GM21423 (cell line): ENCODE results near the gene MEF2C.

Experiments used
- ATAC-seq: cut with Tn5 transposase; IDR thresholded peaks from one replicate; pipeline ENCODE4 v1.9.1; 2021; ENCODE audit warnings: mild to moderate bottlenecking, moderate library complexity; ENCODE audit not compliant: unreplicated experiment

Gene MEF2C

DNA sequence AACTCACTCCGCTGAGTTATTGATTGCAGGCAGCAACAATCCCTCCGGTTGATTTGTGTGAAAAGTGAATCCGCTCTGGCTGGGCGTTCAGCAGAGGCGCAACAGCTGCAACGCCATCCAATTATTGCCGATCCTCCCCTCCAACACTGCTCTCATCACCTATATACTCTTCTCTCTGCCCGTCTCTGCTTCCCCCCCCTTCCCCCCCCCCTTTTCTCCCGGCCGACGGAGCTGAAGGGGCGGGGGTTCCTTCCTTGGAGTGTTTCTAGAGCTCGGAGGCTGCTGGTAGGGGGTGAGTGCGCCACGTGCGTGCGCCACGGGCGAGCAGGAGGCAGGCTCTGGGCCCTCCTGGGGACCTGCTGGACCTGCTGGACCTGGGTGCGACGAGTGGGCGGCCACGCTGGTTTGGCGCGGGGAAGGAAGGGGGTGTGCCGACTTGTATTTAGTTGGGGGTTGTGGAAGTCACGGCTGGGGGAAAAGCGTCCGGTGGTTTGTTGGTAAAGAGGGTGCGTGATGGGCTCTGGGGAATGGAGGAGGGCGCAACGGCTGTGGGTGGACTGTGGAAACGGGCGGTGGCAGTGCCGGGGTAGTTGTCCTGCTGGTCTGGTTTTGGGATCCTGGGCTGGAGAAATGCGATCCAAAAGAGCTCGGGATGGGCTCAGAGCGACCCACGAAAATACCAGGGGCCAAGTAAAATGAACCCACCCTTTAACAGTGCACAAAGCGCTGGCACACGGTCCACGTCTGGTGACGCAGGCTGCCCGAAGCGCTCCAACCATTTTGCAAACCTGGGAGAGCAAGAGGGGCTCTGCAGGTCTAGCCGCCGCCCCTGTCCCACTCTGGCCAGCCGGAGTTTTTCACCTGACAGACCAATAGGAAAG, 6.4 kb upstream of the MEF2C start:
- ATAC-seq: peak; percentile 26

DNA sequence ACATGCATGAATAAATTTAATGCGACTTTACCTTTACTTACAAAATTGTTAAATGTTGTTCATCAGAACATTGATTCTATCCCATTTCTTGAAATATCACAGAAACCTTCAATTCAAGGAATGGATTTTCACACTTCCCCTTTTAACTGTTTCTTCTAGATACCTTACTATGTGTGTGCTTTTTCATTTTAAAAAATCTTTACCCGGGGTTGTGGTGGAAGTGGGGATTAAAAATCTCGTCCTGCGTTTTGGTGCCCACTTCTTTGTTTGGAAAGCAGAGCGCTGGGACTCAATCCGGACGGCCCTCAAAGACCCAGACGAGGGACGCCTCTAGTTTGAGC, 5.8 kb upstream of the MEF2C start:
- no peak for ATAC-seq

DNA sequence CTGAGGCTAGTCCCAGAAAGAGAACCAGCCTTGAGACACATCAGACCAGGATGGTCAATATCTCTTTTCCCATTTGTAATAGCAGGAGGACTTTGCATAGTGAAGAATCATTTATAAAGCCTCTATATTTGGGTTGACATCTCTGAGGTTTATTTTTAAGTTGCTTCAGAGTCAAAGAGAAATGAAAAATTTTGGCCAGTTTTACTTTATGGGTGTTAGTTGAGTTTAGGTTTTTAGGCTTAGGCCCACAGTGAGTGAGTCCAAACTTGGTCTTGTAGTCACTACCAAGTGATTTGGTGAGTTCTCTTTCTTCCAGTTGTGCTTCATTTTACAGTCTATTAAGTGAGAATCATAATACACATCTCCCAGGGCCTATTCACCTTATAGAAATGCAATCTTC, 5.3 kb upstream of the MEF2C start:
- no peak for ATAC-seq

DNA sequence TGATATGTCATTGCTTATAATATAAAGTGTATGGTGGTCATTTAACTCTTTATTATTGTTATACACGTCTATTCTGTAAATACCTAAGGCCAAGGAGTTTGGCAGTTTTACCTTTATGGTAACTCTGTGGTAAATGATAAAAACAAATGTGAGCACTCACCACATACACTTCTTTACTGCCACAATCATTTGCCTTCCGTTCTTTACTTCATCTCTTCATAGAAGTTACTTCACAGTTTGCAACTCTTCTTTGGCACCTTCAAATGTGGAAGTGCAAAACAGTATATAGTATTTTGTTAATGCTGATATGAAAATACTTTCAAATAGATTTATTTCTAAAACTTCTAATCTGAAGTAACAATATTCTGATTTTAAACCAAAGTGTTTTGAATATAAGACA, 4.4 kb upstream of the MEF2C start:
- ATAC-seq: no peak

DNA sequence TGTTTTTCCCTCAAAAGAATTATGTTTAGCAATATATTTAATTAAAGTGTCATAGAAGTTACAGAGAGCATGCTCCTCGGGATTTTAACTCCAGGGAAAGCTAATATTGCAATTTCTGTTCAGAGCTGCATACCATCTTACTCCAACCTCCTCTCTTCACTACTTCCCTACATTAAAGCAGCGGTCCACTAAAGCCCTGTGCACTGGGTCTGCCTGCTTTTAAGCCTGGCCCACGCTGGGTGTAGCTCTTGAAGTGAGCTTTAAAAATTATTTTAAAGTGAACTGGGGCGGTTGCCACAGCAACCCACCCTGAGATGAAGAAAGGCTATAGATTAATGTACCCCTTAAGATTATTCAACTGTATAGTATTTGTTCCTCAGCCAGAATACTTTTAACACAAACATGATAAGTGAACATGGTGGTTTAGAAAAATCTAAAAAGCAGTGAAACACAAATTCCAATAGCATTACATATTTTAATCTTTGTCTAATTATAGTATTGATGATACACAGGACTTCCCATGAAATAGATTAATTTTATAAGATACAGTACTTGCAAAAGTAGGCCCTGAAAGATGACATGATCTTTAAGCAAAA, 3.9 kb upstream of the MEF2C start:
- no peak for ATAC-seq

DNA sequence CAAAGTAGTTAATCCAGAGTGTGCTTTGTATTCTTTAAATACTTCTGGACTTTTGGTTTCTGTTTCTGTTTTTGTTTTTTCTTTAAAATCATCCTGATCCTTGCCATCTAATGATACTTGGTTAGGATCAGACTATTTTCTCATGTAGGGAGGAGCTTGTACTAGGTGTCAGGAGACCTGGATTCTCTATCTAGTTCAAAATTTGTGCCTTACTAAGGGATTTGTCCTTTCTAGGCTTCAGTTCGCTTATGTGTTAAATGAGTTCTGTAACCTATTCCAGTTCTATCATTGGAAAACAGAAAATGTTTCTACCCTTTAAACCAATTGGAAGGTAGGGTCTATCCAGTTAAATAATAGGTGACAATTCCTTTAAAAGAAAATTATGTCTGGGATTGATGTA, 3.3 kb upstream of the MEF2C start:
- ATAC-seq: no peak

DNA sequence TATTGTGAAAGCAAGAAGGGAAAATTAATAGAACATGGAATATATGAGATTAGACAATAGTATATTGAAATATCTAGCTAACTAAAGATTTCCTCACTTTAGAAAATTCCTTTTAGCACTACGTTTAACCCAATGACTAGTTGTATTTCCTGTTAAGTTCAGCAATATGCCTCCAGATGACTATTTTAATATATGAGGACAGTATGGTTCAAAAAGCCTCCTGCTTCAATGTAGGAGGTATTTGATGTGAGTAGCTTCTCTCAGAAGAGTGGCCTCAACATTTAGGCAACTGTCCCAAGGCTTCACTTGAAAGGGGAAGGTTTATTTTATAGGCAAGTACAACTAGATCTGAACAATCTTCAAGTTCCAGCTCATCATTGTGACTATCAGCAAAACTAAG, 2.0 kb upstream of the MEF2C start:
- ATAC-seq: no peak

DNA sequence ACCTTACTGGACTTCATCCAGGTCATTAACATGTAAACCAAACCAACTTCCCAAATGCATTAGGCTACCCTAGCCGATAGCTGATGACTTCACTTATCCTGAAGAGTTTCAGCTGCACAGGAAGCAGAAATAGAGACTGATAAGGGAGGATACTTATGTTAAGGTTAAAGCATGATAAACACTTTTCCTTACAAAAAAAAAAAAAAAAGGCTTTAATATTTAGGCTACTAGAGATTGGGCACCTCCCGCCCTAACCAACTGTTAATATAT, 1.6 kb upstream of the MEF2C start:
- no peak for ATAC-seq

DNA sequence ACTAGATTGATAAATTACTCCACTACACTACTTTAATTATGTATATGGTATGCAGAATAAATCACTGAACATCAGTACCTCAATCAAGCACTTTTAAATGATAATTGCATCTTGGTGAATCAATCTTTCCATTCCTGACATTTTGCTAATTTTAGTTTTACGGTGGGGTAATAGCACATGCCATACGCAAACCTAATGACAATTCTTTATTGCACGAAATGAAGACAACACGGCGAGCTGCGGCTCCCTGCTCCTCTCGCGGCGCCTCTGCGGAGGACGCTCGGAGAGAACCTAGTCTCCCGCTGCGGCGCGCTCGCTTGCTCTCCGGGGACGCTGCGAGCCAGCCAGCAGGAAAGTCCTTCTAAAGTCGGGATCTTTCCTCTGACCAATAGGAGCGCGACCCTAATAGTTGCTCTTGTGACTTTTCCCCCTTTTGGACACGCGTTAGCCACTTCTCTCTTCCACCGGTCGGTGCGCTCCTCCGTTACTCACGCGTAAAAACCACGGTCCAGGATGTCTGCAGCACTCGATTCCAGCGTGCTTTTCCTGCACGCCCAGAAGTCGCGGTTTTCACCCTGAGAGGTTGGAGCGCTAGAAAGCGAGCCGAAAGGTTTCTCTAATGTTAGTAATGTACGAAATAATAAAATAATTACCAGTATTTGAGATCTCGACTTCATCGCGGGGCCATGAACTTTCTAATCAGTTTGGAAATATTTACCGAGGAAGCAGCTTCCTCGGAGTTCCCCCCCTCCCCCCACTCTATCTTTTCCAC, 1.0 kb upstream of the MEF2C start:
- ATAC-seq: peak; percentile 22

DNA sequence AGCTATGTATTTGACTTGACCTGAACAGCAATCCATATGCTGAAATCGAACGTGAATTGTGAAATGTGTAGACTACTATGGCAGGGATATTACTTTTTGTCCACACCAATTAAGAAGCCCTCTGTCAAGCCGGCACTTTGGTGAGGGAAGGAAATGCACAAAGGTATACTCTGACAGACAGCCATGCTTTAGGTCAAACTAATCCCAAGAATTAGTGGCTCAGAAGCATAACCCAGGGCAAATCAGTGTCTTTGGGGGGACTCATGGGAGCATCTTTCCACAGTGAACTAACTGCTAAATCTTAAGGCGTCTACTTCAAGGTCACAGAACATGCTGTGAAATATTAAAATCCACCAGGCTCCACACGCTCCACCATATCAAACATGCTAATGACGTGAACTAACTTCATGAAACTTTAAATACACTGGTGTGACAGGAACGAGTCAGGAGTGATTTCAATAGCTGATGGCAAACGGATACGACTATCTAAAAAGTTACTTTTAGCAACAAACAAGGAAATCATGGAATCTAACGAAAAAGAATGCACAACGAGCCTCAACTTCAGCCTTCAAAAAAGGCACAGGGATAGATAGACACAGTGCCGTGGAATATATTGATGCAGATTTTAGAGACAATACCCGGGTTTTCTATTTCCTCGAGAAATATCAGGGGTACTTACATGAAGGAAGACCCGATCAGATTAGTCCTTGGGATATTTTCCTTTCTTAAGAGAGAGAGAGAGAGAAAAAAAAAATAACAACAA, 527 bp downstream of the MEF2C start:
- ATAC-seq: no peak

DNA sequence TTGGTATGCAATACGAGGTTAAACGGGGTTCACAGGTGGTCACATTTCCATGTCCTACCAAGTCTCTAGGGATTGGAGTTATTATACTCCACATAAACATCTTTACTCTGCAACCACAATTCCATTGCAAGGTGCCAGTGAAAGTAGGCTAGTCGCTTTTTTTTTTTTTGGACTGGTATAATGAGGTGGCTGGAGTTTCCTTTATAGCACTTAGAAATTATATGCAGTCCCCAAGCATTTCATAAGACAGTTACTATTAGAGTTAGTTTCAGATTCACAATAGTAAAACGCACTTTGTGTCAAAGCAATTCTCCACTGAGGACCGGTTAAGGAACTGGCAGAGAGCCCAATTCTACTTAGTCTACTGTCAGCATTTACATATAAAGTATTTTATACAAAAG, 1.4 kb downstream of the MEF2C start:
- ATAC-seq: peak; percentile 27

DNA sequence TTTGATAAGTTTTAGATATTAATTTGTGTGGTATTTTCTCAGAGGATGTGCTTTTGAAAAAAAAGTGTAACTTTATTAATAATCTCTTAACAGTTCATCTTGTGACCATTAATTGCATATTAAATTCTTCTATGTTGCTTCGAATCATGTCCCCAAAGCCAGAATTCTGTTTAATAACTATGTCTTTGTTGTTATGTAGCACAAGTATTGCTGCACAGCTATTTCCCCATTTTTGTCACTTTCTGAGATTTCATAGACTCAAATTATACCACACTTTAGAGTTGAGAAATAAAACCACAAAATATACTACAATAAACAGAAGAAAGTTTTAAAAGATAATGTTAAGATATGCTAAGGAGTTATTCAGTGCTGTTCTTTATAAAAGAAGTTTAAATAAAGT, 2.8 kb downstream of the MEF2C start:
- ATAC-seq: no peak

DNA sequence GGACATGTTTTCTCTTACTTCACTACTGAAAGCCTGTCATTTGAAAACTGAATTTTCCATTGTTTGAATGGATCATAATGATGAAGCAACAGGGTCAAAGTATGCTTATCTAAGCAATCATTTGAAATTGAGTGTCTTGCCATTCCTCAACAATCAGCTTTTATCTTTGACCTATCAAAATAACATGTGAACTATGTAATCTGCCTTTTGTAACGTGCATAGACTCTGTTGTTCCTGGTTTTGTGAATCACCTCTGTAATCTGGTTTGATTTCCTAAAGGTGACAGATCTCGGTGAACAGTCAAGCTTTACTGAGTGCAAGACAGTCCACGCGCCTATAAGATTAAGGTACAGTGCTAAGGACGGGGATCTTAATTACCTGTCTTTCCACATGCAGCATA, 3.3 kb downstream of the MEF2C start:
- ATAC-seq: no peak

DNA sequence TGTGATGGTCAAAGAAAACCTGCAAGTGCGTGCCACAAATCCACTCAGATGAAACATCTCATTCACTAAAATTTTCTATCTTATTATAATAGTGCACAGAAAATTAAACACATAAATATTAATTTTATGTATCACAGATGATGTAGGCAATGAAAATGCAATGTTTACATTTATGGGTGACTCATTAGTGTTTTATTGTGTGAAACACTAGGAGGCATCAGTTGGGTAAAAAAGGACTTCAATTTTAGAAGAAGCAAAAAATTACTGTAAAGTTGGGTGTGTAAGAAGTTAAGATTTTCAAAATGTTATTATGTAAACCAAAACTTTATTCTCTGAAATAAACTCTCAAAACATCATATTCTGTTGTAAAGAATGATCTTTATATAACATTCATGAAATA, 4.0 kb downstream of the MEF2C start:
- no peak for ATAC-seq

DNA sequence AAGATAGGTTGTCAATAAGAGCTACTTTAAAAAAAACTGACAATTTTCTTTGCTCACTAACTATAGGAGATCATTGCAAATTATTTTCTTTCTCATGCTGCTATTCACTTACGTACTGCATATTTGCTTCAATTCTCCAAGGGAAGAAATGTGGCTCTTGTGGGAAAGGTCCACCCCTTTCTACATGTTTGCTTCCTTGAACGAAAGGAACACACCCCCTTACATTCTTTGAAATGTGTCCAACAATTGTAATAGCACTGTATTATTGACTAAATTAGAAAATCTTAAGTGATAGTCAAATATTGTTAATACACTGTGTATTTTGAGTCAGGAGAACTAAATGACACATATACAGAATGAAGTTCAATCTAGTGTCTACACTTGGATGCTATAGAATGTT, 5.2 kb downstream of the MEF2C start:
- ATAC-seq: no peak

DNA sequence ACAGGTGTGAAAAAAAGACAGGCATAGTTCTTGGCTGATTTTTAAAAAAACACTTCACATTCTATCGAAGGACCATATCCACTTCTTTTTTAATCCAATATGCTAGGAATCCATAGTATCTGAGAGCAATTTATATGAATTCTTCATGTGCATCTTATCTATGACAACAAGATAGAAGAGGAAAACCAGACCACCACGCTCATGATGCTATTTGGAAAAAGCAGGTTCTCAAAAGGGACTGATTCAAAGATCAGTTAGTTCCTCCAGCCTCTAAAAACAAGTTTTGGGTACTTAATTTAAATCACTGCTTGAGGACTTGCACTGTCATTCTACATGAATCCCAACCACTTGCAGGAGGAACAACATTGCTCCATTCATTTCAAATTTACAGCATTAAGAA, 6.3 kb downstream of the MEF2C start:
- ATAC-seq: no peak

DNA sequence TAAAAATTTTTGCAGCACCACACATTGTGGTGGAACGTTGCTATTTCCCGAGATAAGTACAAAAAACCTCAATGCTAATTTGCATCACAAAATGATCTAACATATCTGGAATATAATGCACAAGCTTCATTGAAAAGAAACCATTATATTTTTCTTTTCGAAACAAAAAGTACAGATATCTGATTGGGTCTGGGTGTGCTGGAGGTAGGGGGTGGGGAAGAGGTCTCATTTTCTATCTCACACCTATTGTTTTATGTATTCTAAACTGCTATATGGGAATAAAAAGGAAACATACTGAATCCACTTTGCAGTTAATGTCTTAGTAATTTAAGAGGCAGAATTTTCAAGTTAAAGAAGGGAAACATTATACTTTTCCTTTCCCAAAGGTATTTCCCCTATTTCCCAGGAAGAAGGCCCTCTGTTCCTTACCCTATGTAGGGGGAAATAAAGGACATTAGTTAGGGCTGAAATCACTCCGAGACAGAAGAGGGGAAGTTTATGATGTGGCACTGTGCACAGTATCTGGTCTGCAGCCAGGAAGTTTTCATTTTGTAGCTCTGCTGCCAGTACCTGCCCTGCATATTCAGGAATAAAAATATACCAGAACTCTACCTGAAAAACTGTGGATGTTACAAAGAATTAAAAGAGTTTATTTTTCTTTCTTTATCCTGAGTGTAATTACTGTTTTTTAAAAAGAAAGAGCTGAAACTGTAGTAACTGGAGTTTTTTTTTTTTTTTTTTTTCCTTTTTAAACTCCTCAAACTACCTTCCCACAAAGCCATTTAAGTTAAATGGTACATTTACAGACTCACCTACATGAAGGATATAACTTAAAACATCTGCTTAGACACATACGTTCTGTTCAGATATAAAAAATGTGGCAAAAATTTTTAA, 7.4 kb downstream of the MEF2C start:
- ATAC-seq: no peak

DNA sequence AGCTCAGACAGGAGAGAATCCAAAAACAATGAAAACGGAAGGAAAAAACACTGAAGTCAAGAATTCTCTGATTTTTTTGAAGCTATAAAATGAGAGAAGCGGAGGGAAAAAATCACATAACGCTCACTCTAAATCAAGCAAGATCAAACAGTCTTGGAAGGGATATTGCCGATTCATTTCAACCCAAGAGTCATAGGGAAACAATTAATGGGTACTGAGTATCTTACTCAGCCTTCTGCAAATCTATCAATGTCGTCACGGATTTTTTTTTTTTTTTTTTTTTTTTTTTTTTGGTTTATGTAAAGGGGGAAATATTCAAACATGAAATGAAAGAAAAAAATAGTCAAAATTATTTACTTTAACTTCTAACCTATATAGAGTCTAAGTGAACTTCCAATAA, 9.5 kb downstream of the MEF2C start:
- ATAC-seq: no peak

DNA sequence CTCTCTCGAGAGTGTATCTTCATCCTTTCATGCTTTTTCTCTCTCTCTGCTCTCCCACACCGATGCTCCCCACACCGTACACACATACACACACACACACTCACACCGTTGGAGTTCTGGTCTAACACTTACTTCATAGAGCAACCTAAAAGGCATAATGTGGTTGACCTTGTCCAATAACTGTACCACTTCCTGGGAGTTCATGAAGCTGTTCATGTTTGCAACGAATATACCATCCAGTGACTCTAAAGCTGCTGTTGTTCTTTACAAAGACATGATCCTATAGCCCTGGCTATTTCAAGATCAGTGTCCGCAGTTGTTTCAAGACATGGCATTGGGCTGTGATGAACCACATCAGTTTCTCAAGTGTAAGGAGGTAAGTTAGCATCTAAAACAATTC, 10.0 kb downstream of the MEF2C start:
- ATAC-seq: no peak

DNA sequence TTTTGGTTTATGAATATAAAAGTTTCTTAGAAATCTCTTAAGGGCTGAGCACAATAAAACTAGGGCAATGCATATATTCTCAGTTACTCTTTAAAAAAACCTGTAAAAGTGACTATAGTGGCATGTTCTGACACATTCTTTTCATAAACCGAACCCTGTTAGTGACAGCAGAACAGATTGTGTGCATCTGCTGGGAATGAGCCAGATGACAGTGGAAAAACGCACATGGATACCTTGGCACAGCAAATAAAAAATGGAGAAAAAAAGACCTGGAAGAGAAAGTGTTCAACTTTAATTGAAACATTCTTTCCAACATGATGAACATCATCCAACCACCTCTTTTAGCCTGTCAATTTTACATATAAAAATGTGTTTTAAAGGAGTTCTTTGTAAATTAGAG, 12.7 kb downstream of the MEF2C start:
- no peak for ATAC-seq
